Measurements from ENCODE around the gene HCFC1. TPM values are rescaled to one million over a fixed set of nuclear protein-coding genes. Genes with fewer than 3 reads are reported as not detected.

HCFC1 gene
- polyA plus RNA-seq, 5 donors = 26.7 to 48.5 (median 31.9) TPM

- no peak for DNase-seq
These were observed 45.7 kb downstream of the HCFC1 start, which contains the start of gene ARHGAP4 for GRCh38 chrX:153925739-153926551. Gene ARHGAP4 (minus strand): TSS chrX:153926264. CDS start chrX:153926202, 62 bp downstream.

- no peak for DNase-seq
These were observed 46.3 kb downstream of the HCFC1 start for GRCh38 chrX:153925387-153925738.

DNA sequence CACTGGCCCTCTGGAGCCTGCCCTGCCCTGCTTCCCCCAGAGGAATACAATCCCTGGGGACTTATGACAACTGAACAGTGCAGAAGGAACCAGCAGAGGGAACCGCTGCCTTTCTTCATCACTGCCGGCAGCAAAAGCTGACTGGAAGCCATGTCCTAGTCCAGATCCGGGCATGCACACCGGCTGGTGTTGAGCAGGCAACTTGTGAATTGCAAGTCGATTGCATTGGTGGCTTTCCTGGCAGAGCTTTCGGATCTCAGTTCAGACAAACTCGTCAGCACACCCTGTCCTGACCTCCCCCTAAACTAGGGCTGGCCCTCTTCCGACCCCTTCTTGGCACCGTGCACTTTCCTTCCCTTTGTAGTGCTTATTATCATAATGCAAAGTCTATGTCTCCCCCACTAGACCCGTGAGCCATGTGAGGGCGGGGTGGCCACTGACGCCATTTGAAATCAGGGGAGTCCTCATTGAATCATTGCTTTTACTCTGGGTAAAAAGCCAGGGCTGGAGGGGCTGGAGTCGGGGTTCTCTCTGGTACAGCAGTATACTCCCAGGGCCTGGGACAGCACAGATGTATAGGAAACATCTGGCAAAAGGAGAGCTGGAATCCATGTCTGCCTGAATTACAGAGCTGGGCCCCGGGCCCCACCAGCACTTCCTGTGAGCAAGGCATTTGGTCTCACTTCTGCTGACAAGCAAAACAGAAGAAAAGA, 47.3 kb downstream of the HCFC1 start:
- DNase-seq = no peak

- DNase-seq = peak; percentile 50 to 51
These were observed 48.4 kb downstream of the HCFC1 start for GRCh38 chrX:153922932-153923857.

DNA sequence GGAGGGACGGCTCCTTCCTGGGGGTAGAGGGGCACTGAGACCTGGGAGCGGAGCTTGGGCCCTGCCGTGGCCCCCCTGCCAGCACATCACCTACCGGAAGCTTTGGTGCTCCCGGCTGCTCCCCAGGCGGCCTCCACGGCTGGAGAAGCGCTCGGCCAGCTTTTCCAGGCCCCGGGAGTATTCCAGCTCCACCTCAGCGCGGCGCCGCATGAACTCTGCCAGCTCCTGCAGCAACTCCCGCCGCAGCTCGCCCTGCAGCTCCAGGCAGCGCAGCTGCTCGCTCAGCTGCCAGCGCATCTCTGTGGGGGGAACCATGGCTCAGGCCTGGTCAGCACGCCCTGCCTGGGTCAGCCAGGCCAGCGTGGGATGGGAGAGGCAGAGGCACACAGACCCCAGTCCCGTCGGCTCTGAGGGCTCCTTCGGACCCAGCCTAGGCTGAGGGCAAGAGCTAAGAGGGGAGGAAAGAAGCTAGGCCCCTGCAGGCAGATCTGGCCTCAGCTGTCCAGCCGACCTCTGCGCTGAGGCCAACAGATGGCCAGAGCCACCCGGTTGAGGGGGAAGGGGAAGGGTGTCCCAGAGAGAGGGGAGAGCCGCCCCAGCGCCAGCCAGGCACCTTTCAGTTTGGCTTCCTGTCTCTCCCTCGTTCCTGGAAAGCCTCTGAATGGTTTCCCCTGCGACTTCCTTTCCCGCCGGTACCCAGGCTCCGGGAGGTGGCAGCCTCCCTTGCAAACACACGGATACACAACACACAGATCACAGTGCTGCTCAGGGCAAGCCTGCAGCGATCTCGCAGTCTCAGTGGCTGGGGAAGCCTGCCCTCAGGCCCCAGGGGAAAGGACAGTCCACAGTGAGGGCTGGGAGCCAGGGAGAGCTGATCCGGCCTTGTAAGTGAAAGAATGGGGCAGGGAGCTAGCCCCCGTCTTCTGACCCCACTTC, 49.8 kb downstream of the HCFC1 start:
- DNase-seq = no peak

GRCh38 chrX:153921070-153921469, 50.5 kb downstream of the HCFC1 start:
- DNase-seq = no peak

- DNase-seq = no peak
These were observed 51.1 kb downstream of the HCFC1 start for GRCh38 chrX:153920546-153920945.

GRCh38 chrX:153919281-153919680, 52.3 kb downstream of the HCFC1 start:
- DNase-seq = no peak

GRCh38 chrX:153917869-153918268, 53.7 kb downstream of the HCFC1 start:
- no peak for DNase-seq

- no peak for DNase-seq
These were observed 57.9 kb downstream of the HCFC1 start for GRCh38 chrX:153913701-153914100.

- DNase-seq = no peak
These were observed 58.4 kb downstream of the HCFC1 start for GRCh38 chrX:153913211-153913610.

DNA sequence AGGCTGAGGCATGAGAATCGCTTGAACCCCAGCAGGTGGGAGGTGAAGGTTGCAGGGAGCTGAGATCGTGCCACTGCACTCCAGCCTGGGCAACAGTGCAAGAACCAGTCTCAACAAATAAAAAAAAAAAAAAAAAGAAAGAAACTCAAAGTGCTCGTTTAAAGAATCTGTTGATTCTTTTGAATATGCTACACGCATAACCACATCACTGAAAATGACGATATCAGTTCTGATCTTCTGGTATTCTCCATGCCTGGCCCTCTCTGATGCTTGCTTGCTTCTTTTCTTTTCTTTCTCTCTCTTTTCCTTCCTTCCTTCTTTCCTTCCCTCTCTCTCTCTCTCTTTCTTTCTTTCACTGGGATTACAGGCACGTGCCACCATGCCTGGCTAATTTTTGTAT, 59.8 kb downstream of the HCFC1 start:
- DNase-seq = no peak

- no peak for DNase-seq
These were observed 61.2 kb downstream of the HCFC1 start for GRCh38 chrX:153910446-153910845.

DNA sequence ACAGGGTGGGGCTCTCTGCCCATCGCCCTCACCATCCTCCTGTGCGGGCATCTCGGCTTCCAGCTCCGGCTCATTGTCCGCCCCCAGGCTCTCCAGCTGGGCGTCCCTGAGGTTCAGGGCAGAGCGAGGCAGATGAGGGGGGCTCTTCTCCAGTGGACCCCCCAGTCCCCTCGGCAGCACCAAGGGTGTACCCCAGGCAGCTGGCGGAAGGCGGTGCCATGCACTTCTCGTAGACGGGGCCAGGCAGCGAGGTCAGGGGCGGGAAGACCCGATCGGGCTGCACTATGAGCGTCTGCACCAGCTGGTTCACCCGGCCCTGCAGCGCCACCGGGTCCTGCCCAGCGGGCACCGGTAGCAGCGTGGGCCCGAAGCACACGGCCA, 61.6 kb downstream of the HCFC1 start:
- no peak for DNase-seq

DNA sequence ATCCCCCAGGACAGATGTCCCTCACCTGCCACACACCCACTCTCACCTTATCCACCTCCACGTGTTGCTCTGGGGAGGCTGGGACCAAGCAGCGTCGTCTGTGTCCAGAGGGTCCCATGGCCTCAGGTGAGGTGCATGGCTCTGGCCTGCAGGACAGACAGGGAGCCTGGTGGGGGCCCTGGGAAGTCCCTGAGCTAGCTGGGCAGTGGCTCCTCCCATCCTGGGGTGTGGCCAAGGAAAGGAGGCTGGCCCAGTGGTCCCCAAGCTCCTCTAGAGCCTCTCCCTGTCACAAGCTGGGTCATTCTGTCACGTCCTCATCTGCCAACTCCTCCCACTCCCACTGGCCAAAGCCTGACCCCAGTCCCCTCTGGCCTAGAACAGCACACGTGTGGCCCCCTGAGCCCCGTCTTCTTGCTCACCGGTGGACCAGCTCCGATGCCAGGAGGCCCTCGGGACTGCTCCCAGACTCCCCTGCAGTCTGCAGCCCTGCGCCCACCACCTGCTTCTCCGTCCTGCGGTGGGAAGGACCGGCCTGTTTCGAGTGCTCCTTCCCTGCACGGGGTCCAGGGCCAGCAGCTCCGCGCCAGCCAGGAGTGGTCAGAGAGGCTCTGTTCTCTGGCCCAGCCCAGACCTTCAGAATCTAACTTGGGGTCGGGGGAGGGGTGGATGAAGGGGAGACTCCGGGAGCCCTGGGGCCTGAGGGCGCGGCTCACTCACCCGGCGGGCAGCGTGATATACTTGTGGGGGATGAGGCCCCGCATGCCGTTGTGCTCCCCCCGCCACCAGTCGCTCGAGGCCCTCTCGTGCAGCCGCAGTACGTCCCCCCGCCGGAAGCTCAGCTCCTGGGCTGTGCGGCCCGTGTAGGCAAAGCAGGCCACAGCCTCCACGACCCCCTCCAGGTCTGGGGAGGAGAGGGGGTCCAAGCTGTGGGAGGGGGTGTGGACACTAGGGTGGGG, 62.3 kb downstream of the HCFC1 start:
- no peak for DNase-seq

DNA sequence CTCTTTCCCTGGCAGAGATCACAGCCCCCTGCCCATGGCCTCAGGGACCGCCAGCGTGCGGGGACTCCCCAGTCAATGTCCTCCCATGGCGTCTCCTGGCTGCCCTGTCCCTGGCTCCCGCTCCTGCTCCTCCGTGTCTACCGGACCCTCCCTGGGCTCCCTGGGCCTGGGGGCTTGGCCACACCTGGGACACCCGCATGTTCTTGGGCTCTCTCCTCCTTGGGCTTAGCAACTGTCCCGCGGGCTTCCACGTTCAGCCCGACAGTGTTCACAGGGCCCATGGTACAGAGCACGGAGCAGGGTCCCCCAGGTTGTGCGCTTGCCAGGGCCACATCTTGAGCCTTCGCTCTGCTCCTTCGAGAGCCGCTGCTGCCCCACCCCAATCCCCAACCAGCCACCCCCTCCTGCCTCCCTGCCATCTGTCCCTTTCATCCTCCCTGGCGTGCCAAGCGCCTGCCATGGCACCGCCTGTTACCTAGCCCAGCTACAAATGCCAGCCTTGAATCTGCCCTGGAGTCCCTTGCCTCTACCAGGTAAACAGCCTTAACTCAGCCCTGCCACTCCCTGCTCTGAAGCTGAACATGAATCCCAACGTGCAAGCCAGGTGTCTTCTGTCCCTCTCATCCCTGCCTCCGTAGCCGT, 63.3 kb downstream of the HCFC1 start:
- DNase-seq = no peak

DNA sequence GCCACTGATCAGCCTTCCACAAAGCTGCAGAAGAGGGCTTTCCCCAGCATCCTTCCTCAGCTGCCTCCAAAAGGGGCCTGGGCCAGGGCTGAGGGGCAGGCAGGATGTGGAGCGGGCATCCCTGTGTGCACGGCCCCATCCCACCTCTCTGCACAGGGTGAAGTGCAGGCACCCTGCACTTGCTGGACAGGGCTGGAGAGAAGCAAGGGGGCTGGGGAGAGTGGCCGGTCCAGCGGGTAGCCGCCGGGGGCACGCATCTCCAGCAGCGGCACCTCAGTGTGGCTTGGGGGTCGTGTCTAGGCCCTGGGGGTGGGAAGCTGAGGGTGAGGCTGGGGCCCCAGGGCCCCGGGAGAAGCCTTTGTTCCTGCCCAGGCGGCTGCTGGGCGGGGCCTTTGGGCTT, 64.2 kb downstream of the HCFC1 start:
- no peak for DNase-seq

DNA sequence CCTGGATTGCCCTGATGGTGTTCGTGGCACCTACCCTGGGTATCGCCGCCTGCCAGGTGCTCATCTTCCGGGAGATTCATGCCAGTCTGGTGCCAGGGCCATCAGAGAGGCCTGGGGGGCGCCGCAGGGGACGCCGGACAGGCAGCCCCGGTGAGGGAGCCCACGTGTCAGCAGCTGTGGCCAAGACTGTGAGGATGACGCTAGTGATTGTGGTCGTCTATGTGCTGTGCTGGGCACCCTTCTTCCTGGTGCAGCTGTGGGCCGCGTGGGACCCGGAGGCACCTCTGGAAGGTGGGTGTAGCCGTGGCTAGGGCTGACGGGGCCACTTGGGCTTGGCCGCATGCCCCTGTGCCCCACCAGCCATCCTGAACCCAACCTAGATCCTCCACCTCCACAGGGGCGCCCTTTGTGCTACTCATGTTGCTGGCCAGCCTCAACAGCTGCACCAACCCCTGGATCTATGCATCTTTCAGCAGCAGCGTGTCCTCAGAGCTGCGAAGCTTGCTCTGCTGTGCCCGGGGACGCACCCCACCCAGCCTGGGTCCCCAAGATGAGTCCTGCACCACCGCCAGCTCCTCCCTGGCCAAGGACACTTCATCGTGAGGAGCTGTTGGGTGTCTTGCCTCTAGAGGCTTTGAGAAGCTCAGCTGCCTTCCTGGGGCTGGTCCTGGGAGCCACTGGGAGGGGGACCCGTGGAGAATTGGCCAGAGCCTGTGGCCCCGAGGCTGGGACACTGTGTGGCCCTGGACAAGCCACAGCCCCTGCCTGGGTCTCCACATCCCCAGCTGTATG, 65.3 kb downstream of the HCFC1 start:
- no peak for DNase-seq

All from right lung (tissue), 5 donors.